Pancreas (tissue), 10 donors: ENCODE measurements around the gene EPB41. TPM values are rescaled to one million over a fixed set of nuclear protein-coding genes. Genes with fewer than 3 reads are reported as not detected.
"Not testable (repeated sequence)": the region's sequence is repeated elsewhere in the genome, so short reads cannot be mapped to it uniquely, and the experiment has no call there.

Experiments
- ATAC-seq, 4 donors: fragments of 200-7000 bp; cut with Tn5 transposase; one replicate each; pipeline versions ENCODE4 v1.8.0 to v1.9.1; 2020; ENCODE audit warnings: mild to moderate bottlenecking in 4 of 4, moderate library complexity in 4 of 4
- DNase-seq, 6 donors: peaks; one replicate each; pipeline ENCODE4 v3.0.0-alpha.2; 2020
- FAIRE-seq: peaks from 2 replicates; lab custom pipeline; 2012; peaks lifted over from hg19 to GRCh38; lab: Jason Lieb, UNC
- H3K27ac ChIP-seq, 4 donors: fragments of 200-600 bp; sonication (generic); 1 replicate in 3 of 4; 2 replicates in 1 of 4; pipeline versions ENCODE4 v1.5.0 to v1.8.0; 2020
- H3K27me3 ChIP-seq, 4 donors: fragments of 200-600 bp; one replicate each; pipeline ENCODE4 v1.8.0; 2021
- H3K36me3 ChIP-seq, 3 donors: fragments of 200-600 bp; sonication (generic) in 1 of 3; one replicate each; pipeline versions ENCODE4 v1.5.0 to v1.8.0; 2020 to 2021
- H3K4me1 ChIP-seq, 3 donors: fragments of 200-600 bp; one replicate each; pipeline ENCODE4 v1.8.0; 2021
- H3K4me3 ChIP-seq, 4 donors: fragments of 200-600 bp; sonication (generic) in 2 of 4; one replicate each; pipeline versions ENCODE4 v1.5.0 to v1.8.0; 2020 to 2021
- H3K9me3 ChIP-seq, 4 donors: fragments of 200-600 bp; one replicate each; pipeline ENCODE4 v1.8.0; 2021
- CTCF ChIP-seq, 4 donors: fragments of 200-600 bp; sonication (generic) in 3 of 4; IDR thresholded peaks; one replicate each; pipeline versions ENCODE4 v1.5.0 to v1.8.0; 2021; ENCODE audit warnings: antibody characterized with exemption in 4 of 4
- WGBS, 2 donors: extraction: QIAGEN DNeasy Blood & Tissue Kit; methylation state at CpG; one replicate each; pipeline ENCODE4 v1.1.7; 2013; 5-methylcytosine and 5-hydroxymethylcytosine counted together
- intact Hi-C, 3 donors: fragments of 100-400 bp; cut with DNase I; formaldehyde crosslinking; loops; one replicate each; pipeline versions ENCODE4 v1.11.1 to v1.14.2; 2022
- polyA plus RNA-seq, 2 donors: library from polyadenylated mRNA; stranded (reverse); fragments of 200-250 nt; gene quantifications; one replicate each; pipeline ENCODE4 v1.2.3, GENCODE V29; 2013
- total RNA-seq, 6 donors: library from RNA; stranded (reverse); fragmentation: NEBNext Ultra II Directional in 4 of 6; extraction: Animal tissue kit (Norgen Biotek cat#: 25700) in 4 of 6; gene quantifications; one replicate each; pipeline versions ENCODE4 v1.2.1 to v1.2.4, GENCODE V29; 2021 to 2023
- donor health status: healthy with polysubstance abuse.
- donor health status: DM: no; HTN: no; CAD: no; lungs with moderate emphysema.
- donor health status: DM: no; HTN: no; CAD: no.
- donor health status: control.
- donor health status: control.
- donor health status: Bipolar disorder and iron deficiency.
- donor health status: DM: yes; HTN: yes; CAD: no.
- donor health status: DM: no; HTN: no; CAD: no.
- donor health status: DM: no; HTN: no; CAD: no.
- donor health status: DM: yes; HTN: yes; CAD: no.

EPB41 gene
- total and polyA plus RNA-seq, 8 donors = 9.1 to 39.8 (median 23.2) TPM

DNA sequence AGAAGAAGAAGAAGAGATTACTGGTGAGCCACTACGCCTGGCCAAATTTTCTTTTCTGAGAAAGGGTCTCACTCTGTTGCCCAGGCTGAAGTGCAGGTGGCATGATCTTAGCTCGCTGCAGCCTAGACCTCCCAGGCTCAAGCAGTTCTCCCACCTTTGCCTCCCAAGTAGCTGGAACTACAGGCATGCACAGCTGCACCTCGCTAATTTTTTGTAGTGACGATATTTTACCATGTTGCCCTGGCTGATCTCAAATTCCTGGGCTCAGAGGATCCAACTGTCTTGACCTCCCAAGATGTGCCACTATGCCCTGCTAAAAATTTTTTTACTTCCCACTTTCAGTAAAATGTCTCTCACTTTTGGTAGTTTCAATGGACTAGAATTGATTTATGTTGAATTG, 184.9 kb downstream of the EPB41 start:
- no peaks in the 10 kb centered on the region for H3K4me1 ChIP-seq
- no peaks in the 10 kb centered on the region for H3K9me3 ChIP-seq
- ATAC-seq (no peak), FAIRE-seq (no peak), DNase-seq (no peak)
- H3K4me3 ChIP-seq = no peak overlapping the region
- H3K36me3 ChIP-seq = no peaks in the 10 kb centered on the region
- H3K27me3 ChIP-seq = no peaks in the 10 kb centered on the region
- H3K27ac ChIP-seq = no peak overlapping the region
- intact Hi-C loops = no loop called here
- WGBS, 2 donors = 84 to 97% methylated on average over 4 of the region's 4 CpGs
- TF ChIP-seq CTCF (IDR thresholded peaks at IDR 0.05) = no peak

DNA sequence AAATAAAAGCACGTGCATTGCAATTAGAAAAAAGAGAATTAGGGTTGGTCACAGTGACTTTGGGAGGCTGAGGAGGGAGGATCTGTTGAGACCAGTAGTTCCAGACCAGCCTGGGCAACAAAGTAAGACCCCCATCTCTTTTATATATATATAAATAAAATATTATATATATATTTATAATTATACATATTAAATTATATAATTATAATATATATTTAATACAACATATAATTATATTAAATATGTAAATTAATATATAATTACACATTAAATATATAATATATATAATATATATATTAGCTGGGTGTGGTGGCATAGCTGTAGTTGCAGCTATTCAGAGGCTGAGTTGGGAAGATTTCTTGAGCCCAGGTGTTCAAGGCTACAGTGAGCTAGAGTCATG, 186.1 kb downstream of the EPB41 start:
- Histone ChIP-seq H3K4me3 (no peak overlapping the region), H3K4me1 (no peaks in the 10 kb centered on the region), H3K9me3 (no peaks in the 10 kb centered on the region), H3K27ac (no peak overlapping the region), H3K27me3 (no peaks in the 10 kb centered on the region), H3K36me3 (no peaks in the 10 kb centered on the region)
- intact Hi-C loops = no loop called here
- ATAC-seq (no peak), FAIRE-seq (no peak), DNase-seq (no peak)
- no peak for TF ChIP-seq CTCF (IDR thresholded peaks at IDR 0.05)
- WGBS, 2 donors = 90 to 91% methylated on average over 1 of the region's 1 CpG

DNA sequence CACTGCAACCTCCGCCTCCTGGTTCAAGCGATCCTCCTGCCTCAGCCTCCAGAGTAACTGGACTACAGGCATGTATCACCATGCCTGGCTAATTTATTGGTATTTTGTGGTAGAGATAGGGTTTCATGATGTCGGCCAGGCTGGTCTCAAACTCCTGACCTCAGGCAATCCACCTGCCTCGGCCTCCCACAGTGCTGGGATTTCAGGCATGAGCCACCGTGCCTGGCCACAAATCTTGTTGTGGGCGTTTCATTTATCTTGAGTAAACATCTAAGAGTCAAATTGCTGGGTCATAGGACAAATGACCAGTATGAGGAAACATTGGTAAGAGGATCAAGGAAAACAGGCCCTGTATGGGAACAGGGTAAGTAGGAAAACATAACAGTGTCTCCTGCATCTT, 191.5 kb downstream of the EPB41 start:
- ATAC-seq (peak in 1 of 4 donors; percentile 22), FAIRE-seq (no peak), DNase-seq (no peak)
- H3K4me3 ChIP-seq = no peak overlapping the region
- no peaks in the 10 kb centered on the region for H3K36me3 ChIP-seq
- TF ChIP-seq CTCF (IDR thresholded peaks at IDR 0.05) = no peak
- H3K9me3 ChIP-seq = no peaks in the 10 kb centered on the region
- H3K4me1 ChIP-seq = no peaks in the 10 kb centered on the region
- no peaks in the 10 kb centered on the region for H3K27me3 ChIP-seq
- intact Hi-C loops = no loop called here
- WGBS, 2 donors = 68 to 69% methylated on average over 6 of the region's 6 CpGs
- H3K27ac ChIP-seq = no peak overlapping the region

GRCh38 chr1:29108041-29108440, 193.7 kb downstream of the EPB41 start:
- intact Hi-C loops, DNase-seq, H3K4me1 ChIP-seq, FAIRE-seq, H3K27me3 ChIP-seq, ATAC-seq, H3K9me3 ChIP-seq, H3K27ac ChIP-seq, H3K4me3 ChIP-seq, H3K36me3 ChIP-seq: not testable (repeated sequence)
- WGBS, 2 donors = 95 to 97% methylated on average over 6 of the region's 6 CpGs

- H3K4me3 ChIP-seq = no peak overlapping the region
- H3K27ac ChIP-seq = no peak overlapping the region
- FAIRE-seq = no peak
- H3K4me1 ChIP-seq = no peaks in the 10 kb centered on the region
- DNase-seq = no peak
- 87 to 88% methylated on average over 7 of the region's 7 CpGs for WGBS, 2 donors
- H3K27me3 ChIP-seq = no peaks in the 10 kb centered on the region
- H3K36me3 ChIP-seq = no peaks in the 10 kb centered on the region
- ATAC-seq = no peak
- no peaks in the 10 kb centered on the region for H3K9me3 ChIP-seq
- no peak for TF ChIP-seq CTCF (IDR thresholded peaks at IDR 0.05)
- intact Hi-C loops = no loop called here
These were observed 198.5 kb downstream of the EPB41 start for GRCh38 chr1:29112705-29113412.
